GM19324 (cell line): ENCODE results near the gene TOPAZ1.

Experiments
- ATAC-seq: cut with Tn5 transposase; IDR thresholded peaks from one replicate; pipeline ENCODE4 v1.9.1; 2021; ENCODE audit warnings: mild to moderate bottlenecking, moderate library complexity; ENCODE audit not compliant: unreplicated experiment, low FRiP score

The TOPAZ1 gene

DNA sequence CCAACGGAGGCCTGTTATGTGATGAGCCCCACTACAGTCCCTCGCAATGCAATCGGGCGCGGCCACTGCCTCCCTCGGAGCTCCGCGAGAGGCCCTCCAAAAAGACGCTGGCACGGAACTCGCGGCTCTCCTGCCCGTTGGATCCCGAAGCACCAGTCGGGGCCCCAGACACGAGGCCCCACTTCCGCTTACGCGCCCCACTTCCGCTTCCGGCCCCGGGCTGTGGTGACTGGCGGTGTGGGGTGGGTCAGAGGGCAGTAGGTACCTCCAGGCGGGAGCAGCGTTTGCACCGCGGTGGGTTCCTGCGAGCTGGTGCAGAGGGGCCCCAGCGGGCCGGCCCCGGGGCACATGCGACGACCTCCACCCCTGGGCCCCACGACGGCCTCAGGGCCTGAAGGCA is at the start of gene TOPAZ1:
TOPAZ1 (plus strand) TSS at position 181 of the 400 bp plus-strand sequence; CDS start at position 349, 168 bp downstream.
- ATAC-seq, result no peak

DNA sequence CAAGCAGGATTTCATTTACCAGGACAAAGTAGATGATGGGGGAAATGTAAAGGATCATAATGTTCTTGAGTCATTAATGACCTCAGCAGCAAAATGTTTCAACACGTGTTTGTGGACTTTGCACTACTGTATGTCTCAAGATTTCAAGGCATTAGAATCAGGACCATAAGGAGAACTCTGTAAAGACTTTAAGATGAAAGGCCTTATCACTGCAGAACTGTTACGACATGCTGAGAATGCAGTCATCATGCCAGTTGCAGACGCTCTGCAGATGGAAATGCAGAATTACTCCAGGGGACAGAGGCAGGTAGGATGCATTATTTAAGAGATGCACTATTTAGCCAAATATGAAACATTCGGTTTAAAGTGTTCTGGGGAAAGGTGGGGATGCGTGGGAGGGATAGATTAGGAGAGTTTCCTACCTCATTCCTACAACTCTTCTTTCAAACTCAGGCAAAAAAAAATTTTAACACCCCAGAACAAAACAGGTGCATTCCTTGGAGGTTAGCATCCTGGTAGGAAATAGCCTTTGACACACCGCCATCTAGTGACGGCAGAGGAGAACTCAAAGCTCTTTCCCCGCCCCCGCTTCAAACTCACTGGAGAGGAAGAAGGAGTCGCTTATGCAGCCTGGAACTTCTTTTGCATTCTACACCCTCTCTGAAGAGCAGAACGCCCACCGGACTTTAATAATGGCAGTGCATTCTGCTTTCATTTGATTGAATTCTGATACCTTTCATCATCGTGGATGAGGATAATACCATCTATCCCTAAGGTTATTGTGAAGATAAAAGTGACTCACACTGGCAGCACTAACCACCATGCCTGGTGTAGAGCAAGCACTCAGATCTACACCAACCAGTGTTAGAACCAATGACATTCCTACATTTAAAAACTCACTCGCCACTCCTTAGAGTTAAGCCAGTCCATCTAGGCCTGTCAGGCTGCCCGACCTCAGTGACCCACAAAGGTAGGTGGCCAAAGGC is 43.1 kb upstream of the TOPAZ1 start:
- no peak for ATAC-seq

DNA sequence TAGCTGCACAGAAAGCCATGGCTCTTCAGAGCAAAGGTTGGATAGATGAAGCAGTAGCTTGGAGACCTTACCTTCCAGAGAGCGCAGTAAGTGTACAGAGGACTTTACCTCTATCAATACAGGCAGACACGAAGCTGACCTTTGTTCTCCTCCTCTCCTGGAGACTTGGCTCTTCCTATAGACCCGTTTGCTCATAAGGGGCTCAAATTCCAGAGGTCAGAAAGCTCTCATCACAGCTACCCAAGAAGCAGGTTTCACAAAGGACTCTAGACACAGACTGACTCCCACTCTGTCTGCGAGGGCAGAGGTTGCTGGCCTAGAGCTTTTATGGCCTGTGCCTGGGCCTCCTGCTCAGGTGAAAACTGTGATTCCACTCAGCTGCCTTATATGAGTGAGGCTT is 35.4 kb upstream of the TOPAZ1 start:
- ATAC-seq, result no peak

DNA sequence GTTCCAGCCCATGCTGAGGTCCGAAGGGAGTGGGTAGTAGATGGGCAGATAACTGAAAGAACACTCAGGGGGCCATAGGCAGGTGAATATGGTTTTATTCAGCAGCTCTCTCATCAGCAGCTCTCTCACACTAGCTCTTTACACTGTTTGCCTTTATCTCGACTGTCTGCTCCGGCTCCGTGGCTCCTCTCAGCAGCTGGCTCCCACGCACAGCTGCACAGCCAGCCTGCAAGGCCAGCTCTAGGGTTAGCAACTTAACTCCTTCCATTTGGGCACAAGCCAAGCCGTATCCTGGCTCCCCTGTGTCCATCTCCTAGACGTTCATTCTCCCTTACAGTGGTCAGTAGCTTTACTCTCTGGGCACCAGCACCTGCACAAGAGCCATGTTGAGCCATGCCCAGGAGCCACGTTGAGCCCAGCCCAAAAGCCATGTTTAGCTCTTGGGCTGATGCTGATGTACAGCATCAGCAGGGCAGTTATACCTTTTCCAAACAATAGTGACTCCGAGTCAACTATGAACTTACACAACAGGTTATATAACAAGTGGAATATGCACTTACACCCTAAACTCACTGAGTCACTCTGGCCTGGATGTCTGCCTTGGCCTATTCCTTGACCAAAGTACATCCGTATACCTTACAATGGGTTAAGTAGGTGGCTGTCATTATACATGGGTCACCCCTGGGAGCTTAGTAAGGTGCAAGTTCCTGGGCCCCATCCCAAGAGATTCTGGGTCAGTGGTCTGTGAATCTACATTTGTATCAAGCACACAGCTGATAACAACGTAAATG is 34.6 kb upstream of the TOPAZ1 start:
- no peak for ATAC-seq

DNA sequence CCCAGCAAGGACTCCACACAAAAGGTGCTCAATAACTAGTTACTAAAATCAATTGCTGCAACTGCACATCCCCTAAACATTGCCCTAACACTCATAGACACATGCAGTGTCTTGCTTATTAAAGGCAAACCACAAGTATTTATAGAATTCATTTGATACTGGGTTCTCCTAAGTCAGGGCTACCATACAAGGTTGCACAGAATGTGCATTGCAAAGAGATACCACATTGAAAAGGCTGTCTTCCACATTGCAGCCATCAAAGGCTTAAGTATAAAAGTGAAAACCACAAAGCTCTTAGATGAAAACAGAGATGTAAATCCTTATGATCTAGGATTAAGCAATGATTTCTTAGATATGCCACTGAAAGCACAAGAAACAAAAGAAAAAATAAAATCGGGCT is 33.6 kb upstream of the TOPAZ1 start:
- no peak for ATAC-seq

DNA sequence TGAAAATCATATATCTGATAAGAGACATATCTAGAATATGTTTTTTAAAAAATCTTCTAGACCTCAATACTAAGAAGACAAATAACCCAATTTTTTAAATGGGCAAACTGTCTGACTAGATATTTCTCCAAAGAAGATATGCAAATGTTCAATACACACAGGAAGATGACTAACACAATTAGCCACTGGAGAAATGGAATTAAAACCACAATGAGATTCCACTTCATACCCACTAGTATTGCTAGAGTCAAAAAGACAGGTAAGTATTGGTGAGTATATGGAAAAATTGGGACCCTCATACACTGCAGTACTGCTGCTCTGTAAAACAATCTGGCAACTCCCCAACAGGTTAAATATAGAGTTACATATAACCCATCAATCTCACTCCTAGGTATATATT is 33.1 kb upstream of the TOPAZ1 start:
- ATAC-seq, result no peak

DNA sequence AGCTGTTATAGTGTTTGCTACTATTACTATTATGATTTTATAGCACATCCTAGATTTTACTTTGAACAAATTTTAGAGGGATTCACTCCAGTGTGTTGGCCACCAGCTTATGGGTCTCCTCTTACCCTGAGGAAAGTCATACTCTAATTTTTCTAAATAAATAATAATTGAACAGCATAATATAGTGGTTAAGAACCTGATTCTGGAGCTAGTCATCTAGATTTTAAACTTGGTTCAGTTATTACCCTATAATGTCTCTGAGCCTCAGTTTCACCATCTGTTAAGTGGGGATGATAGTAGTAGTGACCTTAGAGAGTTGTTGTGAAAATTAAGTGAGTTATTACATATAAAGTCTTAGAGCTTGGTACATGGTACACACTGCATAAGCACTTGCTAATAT is 30.7 kb upstream of the TOPAZ1 start:
- no peak for ATAC-seq

DNA sequence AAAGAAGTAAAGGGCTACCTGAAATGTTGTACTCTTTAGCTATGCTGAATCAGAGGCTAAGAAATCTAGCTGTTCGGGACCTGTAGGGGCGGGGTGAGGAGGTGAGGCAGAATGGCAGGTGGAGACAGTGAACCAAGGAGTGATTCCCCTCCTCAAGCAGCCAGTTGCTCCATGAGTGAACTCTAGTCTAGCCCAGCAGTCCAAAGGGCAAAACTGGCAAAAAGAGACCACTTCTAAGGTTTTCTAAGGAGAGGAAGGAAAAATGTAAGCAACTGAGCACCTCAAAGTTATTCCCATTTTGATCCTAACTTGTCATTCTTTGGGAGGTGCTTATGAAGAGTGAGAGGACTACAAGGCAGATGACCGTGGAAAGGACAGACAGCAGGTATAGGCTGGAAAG is 19.3 kb upstream of the TOPAZ1 start:
- no peak for ATAC-seq

DNA sequence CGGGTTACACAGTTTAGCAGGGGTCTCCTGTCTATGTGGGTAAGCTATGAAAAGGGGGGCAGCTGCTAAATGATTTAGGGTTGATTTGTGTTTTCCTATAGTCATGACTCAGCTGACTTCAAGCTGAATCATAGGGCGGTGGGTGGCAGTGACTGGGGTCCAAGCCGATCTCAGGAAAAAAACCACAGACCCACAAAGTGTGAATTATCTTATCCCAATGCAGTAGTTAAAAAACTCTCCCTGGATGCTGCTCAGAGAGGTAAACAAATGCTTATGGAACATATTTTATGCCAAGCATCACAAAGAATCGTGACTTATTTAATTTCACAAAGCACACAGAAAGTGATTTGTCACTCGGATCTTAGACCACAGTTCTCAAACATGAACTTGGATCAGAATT is 18.4 kb upstream of the TOPAZ1 start:
- ATAC-seq, result no peak

DNA sequence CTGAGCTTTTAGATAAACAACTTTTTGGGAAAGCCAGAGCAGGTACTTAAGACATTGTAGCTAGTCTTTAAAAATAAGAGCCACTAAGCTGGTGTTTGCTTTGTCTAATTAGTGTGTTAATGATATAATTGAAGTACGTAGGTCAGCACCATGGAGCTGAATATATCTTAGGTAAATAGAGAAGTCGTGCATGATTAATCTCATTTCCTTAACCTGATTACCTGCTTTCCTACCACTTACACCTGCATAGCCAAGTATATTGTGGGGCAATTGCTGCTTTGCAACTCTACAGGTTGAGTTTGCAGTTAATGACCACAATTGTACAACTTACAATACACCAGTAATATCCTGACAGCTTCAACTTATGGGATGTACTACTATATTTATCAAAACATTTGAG is 17.6 kb upstream of the TOPAZ1 start:
- no peak for ATAC-seq

DNA sequence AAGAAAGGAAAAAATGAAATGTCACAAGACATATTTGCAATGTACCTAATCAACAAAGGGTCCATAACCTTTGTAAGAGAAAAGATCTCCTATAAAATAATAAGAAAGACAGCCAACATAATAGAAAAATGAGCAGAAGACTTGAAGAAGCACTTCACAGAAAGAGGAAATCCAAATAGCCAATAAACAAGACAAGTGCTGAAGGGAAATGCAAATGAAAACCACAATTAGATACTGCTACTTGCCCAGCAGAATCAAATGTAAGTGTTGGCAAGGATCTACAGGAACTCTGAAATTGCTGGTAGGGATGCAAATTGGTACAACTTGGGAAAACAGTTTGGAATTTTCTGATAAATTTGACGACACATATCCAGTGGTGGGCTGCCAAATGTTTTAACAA is 15.1 kb upstream of the TOPAZ1 start:
- ATAC-seq, result no peak

DNA sequence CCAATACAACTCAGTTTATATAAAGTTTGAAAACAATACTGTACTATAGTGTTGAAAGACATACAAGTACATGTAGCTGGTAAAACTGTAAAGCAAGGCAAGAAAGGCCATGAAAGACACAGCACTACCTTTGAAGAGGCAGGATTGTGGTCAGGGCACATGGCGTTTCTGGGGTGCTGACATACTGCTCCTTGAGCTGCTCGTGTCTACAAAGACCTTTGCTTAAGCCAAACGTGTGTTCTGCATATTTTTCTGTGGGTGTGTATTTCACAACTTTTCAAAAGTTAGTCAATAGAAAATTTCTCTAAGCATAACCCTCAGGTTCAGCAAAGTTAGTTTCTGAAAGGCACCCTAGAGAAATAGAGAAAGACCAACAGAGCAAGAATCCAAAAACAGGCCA is 14.1 kb upstream of the TOPAZ1 start:
- ATAC-seq, result no peak

DNA sequence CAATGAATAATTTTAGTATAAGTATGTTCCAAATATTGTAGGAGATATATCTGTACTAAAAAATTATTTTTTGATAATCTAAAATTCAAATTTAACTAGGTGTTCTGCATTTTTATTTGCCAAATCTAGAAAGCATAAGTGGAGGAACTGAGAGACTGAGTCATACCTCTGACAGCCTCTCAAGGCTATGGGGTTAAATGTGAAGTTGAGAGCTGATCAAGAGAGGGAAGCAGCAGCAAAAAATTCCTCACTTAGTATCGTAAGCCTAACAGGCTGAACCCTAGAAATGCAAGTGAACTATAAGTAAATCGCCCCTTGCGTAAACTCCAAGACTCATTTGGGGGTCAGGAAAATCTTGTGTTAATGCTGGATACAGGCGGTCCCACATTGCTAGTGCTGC is 12.8 kb upstream of the TOPAZ1 start:
- ATAC-seq, result no peak

DNA sequence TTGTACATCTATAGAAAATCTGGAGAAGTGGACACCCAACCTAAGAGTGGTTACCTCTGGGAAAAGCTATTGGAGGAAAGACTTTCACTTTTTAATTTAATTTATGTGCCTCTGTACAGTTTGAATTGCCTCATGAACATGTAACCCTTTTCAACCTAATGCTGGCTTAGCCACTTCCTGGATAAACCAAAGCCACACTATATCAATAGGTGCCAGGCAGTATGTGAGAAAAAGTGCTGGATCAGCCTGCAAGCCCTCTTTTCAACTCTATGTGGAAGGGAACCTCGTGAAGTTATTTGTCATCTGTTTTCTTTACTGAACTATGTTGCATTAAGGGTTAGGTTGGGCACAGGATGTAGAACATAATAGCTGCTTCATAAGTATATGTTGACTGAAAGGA is 9.3 kb upstream of the TOPAZ1 start:
- no peak for ATAC-seq

DNA sequence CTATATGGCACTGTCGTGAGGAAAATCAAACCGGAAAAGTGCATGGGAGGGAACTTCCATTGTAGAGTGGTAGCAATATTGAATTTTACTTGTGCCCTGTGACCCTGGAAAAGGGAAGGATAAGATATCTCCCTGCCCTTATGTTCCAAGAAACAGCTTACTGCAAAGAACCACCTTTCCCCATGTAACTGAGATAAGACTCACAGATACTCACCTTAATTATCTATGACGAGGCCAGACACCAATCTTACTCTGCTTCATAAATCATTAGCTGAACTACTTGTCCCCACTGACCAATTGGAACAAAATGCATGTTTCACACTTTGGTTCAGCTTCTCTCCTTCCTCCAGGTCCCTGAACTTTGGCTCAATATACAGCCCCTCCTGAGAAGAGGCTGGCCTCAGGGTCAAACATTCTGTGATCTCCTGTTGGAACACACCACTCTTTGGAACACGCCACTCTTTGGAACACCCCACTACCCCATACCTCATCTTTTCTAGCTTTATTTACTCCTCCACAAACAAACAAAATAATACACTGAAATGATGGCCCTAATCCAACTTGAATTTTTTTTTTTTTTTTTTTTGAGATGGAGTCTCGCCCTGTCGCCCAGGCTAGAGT is 6.9 kb upstream of the TOPAZ1 start:
- no peak for ATAC-seq

DNA sequence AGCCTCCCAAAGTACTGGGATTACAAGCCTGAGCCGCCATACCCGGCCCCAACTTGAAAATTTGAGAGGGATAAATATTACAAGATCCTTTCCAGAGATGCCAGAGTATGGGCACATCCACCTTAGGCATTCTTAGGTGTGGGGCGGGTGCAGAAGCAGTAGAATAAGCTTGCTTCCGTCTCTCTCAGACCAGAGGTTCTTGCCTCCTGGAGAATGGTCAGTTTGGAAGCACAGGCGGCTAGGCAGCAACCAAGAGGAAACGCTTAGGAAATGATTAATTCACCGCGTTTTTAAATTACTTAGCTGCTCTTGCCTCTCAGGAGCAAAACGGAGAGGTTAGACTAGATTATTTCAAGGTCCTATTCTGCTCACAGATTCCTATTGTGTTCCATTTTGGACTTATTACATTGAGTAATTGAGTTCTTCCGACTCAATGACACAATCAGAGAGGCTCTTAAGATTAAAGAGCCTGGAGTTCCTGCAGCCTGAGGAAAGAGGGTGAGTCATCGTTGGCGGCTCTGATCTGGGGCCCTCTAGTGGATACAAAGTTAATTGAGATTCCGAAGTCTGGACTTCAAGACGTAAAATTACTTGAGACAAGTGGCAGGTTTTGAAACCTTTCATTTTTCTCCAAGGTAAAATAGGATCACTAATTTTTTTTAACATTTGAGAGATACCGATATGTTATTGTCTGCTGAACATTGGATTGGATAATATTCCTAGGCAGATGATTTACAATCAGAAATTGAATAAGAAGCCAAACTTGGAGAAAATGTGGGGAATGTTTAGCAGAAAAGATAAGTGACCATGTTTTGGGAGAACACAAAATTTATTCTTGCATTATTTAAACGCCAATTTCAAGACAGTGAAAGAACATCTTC is 5.8 kb upstream of the TOPAZ1 start:
- ATAC-seq, result no peak

DNA sequence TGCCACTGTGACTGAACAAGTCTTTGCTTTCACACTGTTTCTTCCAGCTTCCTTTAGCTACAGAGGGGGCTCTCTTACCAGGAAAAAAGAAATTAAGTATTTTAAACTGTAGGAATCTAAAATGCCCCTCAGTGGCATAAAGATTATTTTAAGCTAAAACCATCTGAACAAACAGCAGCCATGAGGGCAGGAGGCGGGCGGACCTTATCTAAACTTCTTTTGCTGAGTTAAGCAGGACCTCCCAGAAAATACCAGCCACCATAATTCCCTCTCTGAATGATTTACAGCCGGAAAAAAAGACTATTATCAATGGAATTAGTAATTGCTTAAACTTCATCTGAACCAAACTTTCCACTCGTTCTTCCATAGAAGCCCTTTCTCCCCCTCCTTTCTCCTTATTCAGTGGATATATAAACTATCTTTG is 5.2 kb upstream of the TOPAZ1 start:
- no peak for ATAC-seq

DNA sequence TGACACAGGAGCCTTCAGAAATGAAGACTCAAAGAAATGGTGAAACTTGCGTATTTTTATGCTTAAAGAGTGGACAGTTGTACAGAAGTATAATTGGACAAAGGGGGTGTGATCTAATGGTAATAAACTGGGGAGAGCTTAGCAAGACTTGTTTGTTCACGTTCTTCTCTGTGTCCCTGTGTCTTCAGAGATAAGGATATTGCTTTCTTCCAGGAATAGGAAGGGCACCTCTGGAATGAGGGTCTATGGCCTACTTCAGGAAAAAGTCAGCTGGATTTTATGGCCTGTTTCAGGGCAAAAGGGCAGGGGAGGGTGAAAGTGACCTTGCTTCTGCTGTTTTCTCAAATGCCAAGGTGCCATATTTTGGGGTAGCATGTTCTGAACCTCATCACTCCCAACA is 4.5 kb upstream of the TOPAZ1 start:
- no peak for ATAC-seq

DNA sequence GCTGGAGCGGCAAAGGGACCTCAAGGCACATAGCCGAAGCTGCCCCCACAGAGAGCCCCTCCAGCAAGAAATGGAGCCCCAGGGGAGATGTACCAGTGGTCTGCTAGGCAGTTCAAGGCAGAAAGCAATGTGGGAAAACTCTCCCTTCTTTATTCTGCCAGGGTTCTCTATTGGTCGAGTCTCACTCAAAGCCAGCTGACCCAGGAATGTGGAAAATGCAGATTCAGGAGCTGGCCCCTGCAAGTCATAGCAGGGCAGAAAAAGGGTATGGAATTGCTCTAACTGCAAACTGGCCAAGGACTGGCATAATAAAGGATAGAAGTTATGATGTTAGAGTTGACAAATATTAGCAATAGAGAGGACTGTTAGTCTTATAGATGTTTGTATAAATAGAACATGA is 4.0 kb upstream of the TOPAZ1 start:
- ATAC-seq, result no peak

DNA sequence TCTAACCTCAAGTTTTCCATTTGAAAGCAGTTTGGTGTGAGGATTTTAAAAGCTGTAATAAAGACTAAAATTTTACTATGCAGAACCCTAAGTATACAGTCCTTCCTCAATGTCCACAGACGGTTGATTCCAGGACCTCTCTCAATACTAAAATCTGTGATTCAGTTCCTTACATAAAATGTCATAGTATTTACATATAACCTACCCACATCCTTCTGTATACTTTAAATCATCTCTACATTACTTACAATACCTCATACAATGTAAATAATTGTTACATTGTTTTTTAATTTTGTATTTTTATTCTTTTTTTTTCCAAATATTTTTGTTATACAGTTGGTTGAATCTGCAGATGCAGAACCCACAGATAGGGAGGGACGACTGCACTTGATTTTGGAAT is 2.8 kb upstream of the TOPAZ1 start:
- no peak for ATAC-seq
